Fibroblast of mammary gland (primary cell): ENCODE results near the gene SPAG8.

ENCODE experiments used
- DNase-seq: peaks from one replicate; pipeline ENCODE4 v3.0.0-alpha.2; 2010; ENCODE audit warnings: low read depth
- H3K4me3 ChIP-seq: 2 replicates; pipeline ENCODE4 v1.5.1; 2011; ENCODE audit warnings: low read depth, mild to moderate bottlenecking, low read length, moderate library complexity; ENCODE audit not compliant: control insufficient read depth
- TF ChIP-seq, protein P1 (sequence below): conservative IDR thresholded peaks from 2 replicates; pipeline ENCODE4 v1.5.1; 2011; ENCODE audit warnings: low read depth, low read length, inconsistent platforms; ENCODE audit not compliant: control insufficient read depth, insufficient read depth

SPAG8 gene

DNA sequence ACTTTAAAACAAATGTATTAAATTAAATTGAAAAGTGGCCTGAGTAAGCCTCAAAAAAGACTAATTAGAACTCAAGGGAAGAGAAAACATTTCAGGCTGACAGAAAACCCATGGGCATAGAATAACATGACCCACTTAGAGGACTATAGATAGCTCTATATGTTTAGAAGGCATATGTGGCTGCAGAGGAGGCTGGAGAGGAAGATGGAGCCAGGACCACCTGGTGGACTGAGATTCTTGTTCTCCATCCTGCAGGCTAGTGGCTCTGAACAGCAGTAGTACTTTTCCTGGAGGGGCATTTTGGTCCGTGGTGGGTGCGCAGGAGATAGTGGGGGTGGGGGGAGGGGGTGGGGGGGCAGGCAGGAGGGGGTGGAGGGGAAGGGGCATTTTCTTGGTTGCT is 31.0 kb downstream of the SPAG8 start:
- no peak overlapping the region for H3K4me3 ChIP-seq
- TF ChIP-seq, protein P1, sequence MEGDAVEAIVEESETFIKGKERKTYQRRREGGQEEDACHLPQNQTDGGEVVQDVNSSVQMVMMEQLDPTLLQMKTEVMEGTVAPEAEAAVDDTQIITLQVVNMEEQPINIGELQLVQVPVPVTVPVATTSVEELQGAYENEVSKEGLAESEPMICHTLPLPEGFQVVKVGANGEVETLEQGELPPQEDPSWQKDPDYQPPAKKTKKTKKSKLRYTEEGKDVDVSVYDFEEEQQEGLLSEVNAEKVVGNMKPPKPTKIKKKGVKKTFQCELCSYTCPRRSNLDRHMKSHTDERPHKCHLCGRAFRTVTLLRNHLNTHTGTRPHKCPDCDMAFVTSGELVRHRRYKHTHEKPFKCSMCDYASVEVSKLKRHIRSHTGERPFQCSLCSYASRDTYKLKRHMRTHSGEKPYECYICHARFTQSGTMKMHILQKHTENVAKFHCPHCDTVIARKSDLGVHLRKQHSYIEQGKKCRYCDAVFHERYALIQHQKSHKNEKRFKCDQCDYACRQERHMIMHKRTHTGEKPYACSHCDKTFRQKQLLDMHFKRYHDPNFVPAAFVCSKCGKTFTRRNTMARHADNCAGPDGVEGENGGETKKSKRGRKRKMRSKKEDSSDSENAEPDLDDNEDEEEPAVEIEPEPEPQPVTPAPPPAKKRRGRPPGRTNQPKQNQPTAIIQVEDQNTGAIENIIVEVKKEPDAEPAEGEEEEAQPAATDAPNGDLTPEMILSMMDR = no peak
- no peak for DNase-seq

DNA sequence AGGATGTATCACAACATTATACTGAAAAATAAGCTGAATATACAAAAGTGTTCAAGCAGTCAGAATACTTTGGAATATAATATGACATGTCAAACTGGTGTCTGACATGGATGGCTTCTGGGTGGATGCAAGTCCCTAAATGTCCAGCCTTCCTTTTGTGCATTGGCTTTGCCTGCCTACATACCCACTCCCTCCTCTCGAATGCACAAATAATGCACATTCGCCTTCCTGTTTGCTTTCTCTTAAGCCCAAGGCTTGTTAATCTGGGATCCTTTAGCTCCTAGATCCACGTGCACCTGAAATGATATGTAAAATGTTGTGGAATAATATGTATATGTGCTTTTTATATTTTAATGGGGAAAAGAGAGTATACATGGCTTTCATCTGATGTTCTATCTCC is 33.6 kb downstream of the SPAG8 start:
- TF ChIP-seq, protein P1 = no peak
- no peak overlapping the region for H3K4me3 ChIP-seq
- no peak for DNase-seq

DNA sequence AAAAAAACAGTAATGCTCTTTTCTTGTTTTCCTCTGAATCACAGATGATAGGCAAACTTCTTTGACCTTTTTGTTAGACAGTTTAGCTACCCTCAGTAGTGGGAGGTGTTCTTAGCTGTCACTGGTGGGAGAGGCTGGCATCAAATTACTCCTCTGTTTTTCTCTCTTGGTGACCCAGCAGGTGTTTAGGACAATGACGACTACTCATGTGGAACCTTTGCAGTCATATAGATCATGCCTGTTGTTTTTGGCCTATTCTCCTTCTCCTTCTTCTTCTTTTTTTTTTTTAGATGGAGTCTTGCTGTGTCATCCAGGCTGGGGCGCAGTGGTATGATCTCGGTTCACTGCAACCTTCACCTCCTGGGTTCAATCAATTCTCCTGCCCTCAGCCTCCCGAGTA is 36.0 kb downstream of the SPAG8 start:
- no peak overlapping the region for H3K4me3 ChIP-seq
- no peak for DNase-seq
- TF ChIP-seq, protein P1 = no peak

DNA sequence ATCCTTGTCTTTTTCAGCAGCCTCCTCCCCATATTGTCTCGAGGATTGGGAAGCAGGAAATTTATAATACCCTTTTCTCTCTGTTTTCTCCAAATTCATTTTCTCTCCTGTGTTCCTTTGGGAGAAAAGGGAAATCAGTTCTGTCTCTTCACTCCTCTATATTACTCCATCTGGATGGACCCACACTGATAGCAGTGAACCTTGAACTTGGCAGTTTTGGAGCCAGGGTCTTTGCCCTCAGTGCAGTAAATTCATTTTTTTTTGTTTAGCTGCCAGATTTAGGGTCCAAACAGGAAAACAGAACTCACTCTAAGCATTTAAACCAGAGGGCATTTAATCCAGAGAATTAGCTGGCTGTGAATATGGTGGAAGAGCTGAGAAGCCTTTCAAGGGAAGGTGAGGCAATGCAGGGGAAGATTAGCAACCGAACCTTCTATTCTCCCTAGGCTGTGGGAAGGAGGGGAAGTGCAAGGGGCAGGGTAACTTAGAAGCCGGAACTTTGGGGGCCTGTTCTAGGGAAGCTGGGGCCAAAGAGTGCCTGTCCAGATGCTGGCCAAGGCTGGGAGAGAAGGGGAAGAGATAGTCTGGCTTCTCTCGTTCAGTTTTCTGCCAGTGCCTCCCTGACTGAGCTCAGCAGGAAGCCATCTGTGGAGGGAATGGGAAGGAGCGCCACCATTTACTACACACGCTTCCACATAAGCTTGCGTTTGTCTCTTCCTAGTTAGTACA is 37.0 kb downstream of the SPAG8 start:
- no peak for DNase-seq
- H3K4me3 ChIP-seq = no peak overlapping the region
- TF ChIP-seq, protein P1 = no peak

DNA sequence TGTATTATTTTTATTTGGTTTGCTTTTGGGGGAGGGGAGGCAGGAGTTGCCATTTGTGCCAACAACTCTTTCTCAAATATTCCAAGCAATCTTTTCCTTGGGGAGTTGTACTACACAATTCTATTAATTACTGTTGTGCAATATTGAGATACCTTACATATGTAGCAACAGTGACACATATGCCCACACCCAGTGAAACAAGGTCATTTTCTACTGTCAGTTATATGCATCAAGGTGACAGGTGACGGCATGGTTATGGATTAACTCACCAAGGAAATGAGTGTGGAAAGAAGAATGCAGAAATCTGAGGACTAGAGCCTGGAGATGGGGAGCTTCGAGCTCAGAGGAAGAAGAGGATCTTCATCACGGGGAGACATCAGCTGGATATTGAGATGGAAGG is 40.1 kb downstream of the SPAG8 start:
- H3K4me3 ChIP-seq = no peak overlapping the region
- TF ChIP-seq, protein P1 = no peak
- DNase-seq = no peak

DNA sequence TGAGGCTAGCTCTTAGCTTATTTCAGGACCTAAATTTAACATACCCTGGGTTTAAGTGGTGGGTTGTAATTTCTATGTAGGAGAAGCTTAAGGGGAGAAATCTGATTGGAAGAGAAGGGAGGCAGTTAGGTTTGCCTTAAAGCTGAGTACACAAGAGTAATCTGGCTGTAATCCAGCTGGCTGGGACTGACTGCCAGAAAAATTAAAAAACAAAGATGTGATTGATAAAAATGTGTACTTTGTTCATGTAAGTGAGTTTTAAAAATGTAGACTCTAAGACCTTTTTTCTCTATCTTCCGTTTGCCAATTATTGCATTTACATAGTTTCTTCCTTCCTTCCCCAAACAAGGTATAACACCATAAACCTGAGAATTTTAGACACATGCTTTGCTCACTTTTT is 40.5 kb downstream of the SPAG8 start:
- TF ChIP-seq, protein P1 = no peak
- no peak for DNase-seq

DNA sequence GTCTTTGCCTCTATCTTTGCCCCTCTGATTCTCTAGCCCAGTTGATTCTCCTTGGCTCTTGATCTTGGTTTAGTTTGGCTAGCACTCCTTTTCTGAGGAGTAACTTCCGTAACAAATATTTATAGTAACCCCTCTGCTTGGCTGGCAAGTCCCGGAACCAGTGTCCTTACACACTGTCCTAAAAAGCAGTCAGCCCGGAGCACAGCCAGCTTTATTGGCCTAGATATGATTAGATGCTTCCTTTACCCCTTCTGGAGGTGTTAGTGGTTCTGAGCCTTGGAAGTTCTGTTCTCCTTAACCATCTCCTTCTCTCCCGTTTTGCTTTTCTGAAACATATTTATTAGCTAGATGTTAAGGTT is 41.0 kb downstream of the SPAG8 start:
- H3K4me3 ChIP-seq = no peak overlapping the region
- DNase-seq = no peak
- TF ChIP-seq, protein P1 = no peak

More for the DNA sequence above, 40.5 kb downstream of the SPAG8 start:
- H3K4me3 ChIP-seq = no peak overlapping the region
